Sigmoid colon (tissue), 3 donors: ENCODE results near the gene PREB.

ENCODE experiments used
- POLR2A ChIP-seq, 2 donors: fragments of 450-650 bp; IDR thresholded peaks; one replicate each; pipeline ENCODE4 v1.6.1; 2016; ENCODE audit warnings: antibody characterized with exemption in 2 of 2, mild to moderate bottlenecking in 2 of 2, moderate library complexity in 2 of 2
- TF ChIP-seq, protein P1 (sequence below), 4 experiments: fragments of 450-650 bp in 3 of 4; fragments of 200-600 bp in 1 of 4; IDR thresholded peaks; one replicate each; pipeline ENCODE4 v1.5.1; 2016 to 2019; ENCODE audit warnings: antibody characterized with exemption in 4 of 4, mild to moderate bottlenecking in 3 of 4, moderate library complexity in 2 of 4

DNA sequence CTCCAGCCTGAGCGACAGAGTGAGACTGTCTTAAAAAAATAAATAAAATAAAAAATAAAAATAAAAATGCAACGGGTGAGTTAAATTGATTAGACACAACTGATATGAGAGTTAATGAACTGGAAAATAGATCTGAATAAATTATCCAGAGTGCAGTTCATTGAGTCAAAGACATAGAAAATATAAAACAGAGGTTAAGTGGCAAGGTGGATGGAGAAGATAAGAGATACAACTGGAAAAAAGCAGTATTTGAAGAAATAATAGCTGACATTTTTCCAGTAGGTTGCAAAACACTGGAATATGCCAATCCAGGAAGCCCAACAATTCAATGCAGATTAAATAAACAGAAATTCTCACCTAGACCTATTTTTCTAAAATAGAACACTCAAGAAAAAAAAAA lies 26.2 kb downstream of the PREB start:
- no peak for TF ChIP-seq POLR2A (IDR thresholded peaks at IDR 0.05)
- TF ChIP-seq, protein P1, sequence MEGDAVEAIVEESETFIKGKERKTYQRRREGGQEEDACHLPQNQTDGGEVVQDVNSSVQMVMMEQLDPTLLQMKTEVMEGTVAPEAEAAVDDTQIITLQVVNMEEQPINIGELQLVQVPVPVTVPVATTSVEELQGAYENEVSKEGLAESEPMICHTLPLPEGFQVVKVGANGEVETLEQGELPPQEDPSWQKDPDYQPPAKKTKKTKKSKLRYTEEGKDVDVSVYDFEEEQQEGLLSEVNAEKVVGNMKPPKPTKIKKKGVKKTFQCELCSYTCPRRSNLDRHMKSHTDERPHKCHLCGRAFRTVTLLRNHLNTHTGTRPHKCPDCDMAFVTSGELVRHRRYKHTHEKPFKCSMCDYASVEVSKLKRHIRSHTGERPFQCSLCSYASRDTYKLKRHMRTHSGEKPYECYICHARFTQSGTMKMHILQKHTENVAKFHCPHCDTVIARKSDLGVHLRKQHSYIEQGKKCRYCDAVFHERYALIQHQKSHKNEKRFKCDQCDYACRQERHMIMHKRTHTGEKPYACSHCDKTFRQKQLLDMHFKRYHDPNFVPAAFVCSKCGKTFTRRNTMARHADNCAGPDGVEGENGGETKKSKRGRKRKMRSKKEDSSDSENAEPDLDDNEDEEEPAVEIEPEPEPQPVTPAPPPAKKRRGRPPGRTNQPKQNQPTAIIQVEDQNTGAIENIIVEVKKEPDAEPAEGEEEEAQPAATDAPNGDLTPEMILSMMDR (IDR thresholded peaks at IDR 0.05) = no peak
